Dendritic cell treated with granulocyte-macrophage colony-stimulating factor and Interleukin-4, amounts not matched to agents 40 ng/mL and 50 ng/mL, for 4 days (primary cell): ENCODE results near the gene LIMD2.
A peak's percentile ranks its signal among the peaks of the same experiment; 100 is the strongest.

Experiments used
- H3K27ac Mint-ChIP-seq: one replicate; pipeline ENCODE4 v1.8.0; 2022; ENCODE audit warnings: mild to moderate bottlenecking, mixed read lengths
- H3K27me3 Mint-ChIP-seq: one replicate; pipeline ENCODE4 v1.8.0; 2022; ENCODE audit warnings: mild to moderate bottlenecking, mixed read lengths
- H3K36me3 Mint-ChIP-seq: one replicate; pipeline ENCODE4 v1.8.0; 2022; ENCODE audit warnings: low read depth, mixed read lengths
- H3K4me1 Mint-ChIP-seq: one replicate; pipeline ENCODE4 v1.8.0; 2022; ENCODE audit warnings: low read depth, mixed read lengths
- H3K4me3 Mint-ChIP-seq: one replicate; pipeline ENCODE4 v1.8.0; 2022; ENCODE audit warnings: mild to moderate bottlenecking, moderate library complexity, mixed read lengths
- H3K9me3 Mint-ChIP-seq: one replicate; pipeline ENCODE4 v1.8.0; 2022; ENCODE audit warnings: mixed read lengths
- intact Hi-C: fragments of 100-400 bp; cut with micrococcal nuclease; formaldehyde crosslinking; loops from one replicate; pipeline ENCODE4 v1.15.0; 2022

LIMD2 gene

GRCh38 chr17:63681530-63681929 lies 18.4 kb downstream of the LIMD2 start:
- no peak overlapping the region for H3K4me3 Mint-ChIP-seq
- H3K4me1 Mint-ChIP-seq = peaks cover 26% of the 10 kb centered on the region
- no peaks in the 10 kb centered on the region for H3K27me3 Mint-ChIP-seq
- H3K27ac Mint-ChIP-seq = peak overlapping the region; percentile 10
- H3K36me3 Mint-ChIP-seq = peaks cover 100% of the 10 kb centered on the region
- intact Hi-C loops = no loop called here
- no peaks in the 10 kb centered on the region for H3K9me3 Mint-ChIP-seq

- intact Hi-C loops = no loop called here
- H3K9me3 Mint-ChIP-seq = no peaks in the 10 kb centered on the region
- H3K4me3 Mint-ChIP-seq = no peak overlapping the region
- peak overlapping the region; percentile 10 for H3K27ac Mint-ChIP-seq
- H3K4me1 Mint-ChIP-seq = peaks cover 35% of the 10 kb centered on the region
- peaks cover 100% of the 10 kb centered on the region for H3K36me3 Mint-ChIP-seq
- no peaks in the 10 kb centered on the region for H3K27me3 Mint-ChIP-seq
Observed at GRCh38 chr17:63680700-63681099, 19.2 kb downstream of the LIMD2 start.

- intact Hi-C loops = no loop called here
- H3K27ac Mint-ChIP-seq = no peak overlapping the region
- no peaks in the 10 kb centered on the region for H3K9me3 Mint-ChIP-seq
- no peaks in the 10 kb centered on the region for H3K27me3 Mint-ChIP-seq
- peaks cover 49% of the 10 kb centered on the region for H3K4me1 Mint-ChIP-seq
- H3K36me3 Mint-ChIP-seq = peaks cover 93% of the 10 kb centered on the region
- no peak overlapping the region for H3K4me3 Mint-ChIP-seq
Observed at GRCh38 chr17:63679214-63679613, 20.7 kb downstream of the LIMD2 start.

- no peaks in the 10 kb centered on the region for H3K9me3 Mint-ChIP-seq
- H3K4me1 Mint-ChIP-seq = peaks cover 38% of the 10 kb centered on the region
- no peak overlapping the region for H3K4me3 Mint-ChIP-seq
- peaks cover 92% of the 10 kb centered on the region for H3K36me3 Mint-ChIP-seq
- intact Hi-C loops = no loop called here
- no peaks in the 10 kb centered on the region for H3K27me3 Mint-ChIP-seq
- no peak overlapping the region for H3K27ac Mint-ChIP-seq
Observed at GRCh38 chr17:63676584-63676983, 23.3 kb downstream of the LIMD2 start.

GRCh38 chr17:63675607-63676546 lies 24.0 kb downstream of the LIMD2 start:
- intact Hi-C loops = no loop called here
- Mint-ChIP-seq H3K4me1 (peaks cover 32% of the 10 kb centered on the region), H3K27ac (peak overlapping the region; percentile 73), H3K4me3 (peak overlapping the region; percentile 46), H3K27me3 (no peaks in the 10 kb centered on the region), H3K36me3 (peaks cover 92% of the 10 kb centered on the region), H3K9me3 (no peaks in the 10 kb centered on the region)

GRCh38 chr17:63675231-63675606 lies 24.7 kb downstream of the LIMD2 start:
- peak overlapping the region; percentile 73 for H3K27ac Mint-ChIP-seq
- peak overlapping the region; percentile 39 for H3K4me3 Mint-ChIP-seq
- H3K9me3 Mint-ChIP-seq = no peaks in the 10 kb centered on the region
- H3K27me3 Mint-ChIP-seq = no peaks in the 10 kb centered on the region
- intact Hi-C loops = no loop called here
- peaks cover 35% of the 10 kb centered on the region for H3K4me1 Mint-ChIP-seq
- peaks cover 92% of the 10 kb centered on the region for H3K36me3 Mint-ChIP-seq

- peaks cover 92% of the 10 kb centered on the region for H3K36me3 Mint-ChIP-seq
- intact Hi-C loops = no loop called here
- H3K4me1 Mint-ChIP-seq = peaks cover 56% of the 10 kb centered on the region
- H3K27ac Mint-ChIP-seq = no peak overlapping the region
- H3K9me3 Mint-ChIP-seq = no peaks in the 10 kb centered on the region
- no peaks in the 10 kb centered on the region for H3K27me3 Mint-ChIP-seq
- no peak overlapping the region for H3K4me3 Mint-ChIP-seq
Observed at GRCh38 chr17:63672856-63673255, 27.1 kb downstream of the LIMD2 start.

- Mint-ChIP-seq H3K36me3 (peaks cover 86% of the 10 kb centered on the region), H3K27me3 (no peaks in the 10 kb centered on the region), H3K9me3 (no peaks in the 10 kb centered on the region), H3K4me3 (no peak overlapping the region), H3K27ac (peak overlapping the region; percentile 78), H3K4me1 (peaks cover 61% of the 10 kb centered on the region)
- intact Hi-C loops = no loop called here
Observed at GRCh38 chr17:63665527-63666214, 34.3 kb downstream of the LIMD2 start.

GRCh38 chr17:63659850-63660249 lies 40.1 kb downstream of the LIMD2 start:
- intact Hi-C loops = loop anchor here (5.0 kb wide), 1 partner anchor 152 kb away; no protein-coding TSS in a partner anchor
- H3K4me3 Mint-ChIP-seq = no peak overlapping the region
- peaks cover 99% of the 10 kb centered on the region for H3K36me3 Mint-ChIP-seq
- no peak overlapping the region for H3K27ac Mint-ChIP-seq
- H3K27me3 Mint-ChIP-seq = no peaks in the 10 kb centered on the region
- H3K4me1 Mint-ChIP-seq = peaks cover 32% of the 10 kb centered on the region
- H3K9me3 Mint-ChIP-seq = no peaks in the 10 kb centered on the region

- Mint-ChIP-seq H3K9me3 (no peaks in the 10 kb centered on the region), H3K27ac (no peak overlapping the region), H3K27me3 (no peaks in the 10 kb centered on the region), H3K4me3 (no peak overlapping the region), H3K36me3 (peaks cover 99% of the 10 kb centered on the region), H3K4me1 (peaks cover 35% of the 10 kb centered on the region)
- intact Hi-C loops = no loop called here
Observed at GRCh38 chr17:63658366-63658765, 41.6 kb downstream of the LIMD2 start.

- peaks cover 99% of the 10 kb centered on the region for H3K36me3 Mint-ChIP-seq
- H3K27ac Mint-ChIP-seq = no peak overlapping the region
- H3K4me3 Mint-ChIP-seq = no peak overlapping the region
- H3K27me3 Mint-ChIP-seq = no peaks in the 10 kb centered on the region
- H3K9me3 Mint-ChIP-seq = no peaks in the 10 kb centered on the region
- H3K4me1 Mint-ChIP-seq = peaks cover 39% of the 10 kb centered on the region
- intact Hi-C loops = no loop called here
Observed at GRCh38 chr17:63657786-63658185, 42.1 kb downstream of the LIMD2 start.

- Mint-ChIP-seq H3K4me3 (no peak overlapping the region), H3K4me1 (peaks cover 59% of the 10 kb centered on the region), H3K9me3 (no peaks in the 10 kb centered on the region), H3K27ac (no peak overlapping the region), H3K36me3 (peaks cover 86% of the 10 kb centered on the region), H3K27me3 (no peaks in the 10 kb centered on the region)
- intact Hi-C loops = no loop called here
Observed at GRCh38 chr17:63653050-63653449, 46.9 kb downstream of the LIMD2 start.

GRCh38 chr17:63652106-63652505 lies 47.8 kb downstream of the LIMD2 start:
- no peak overlapping the region for H3K4me3 Mint-ChIP-seq
- no peak overlapping the region for H3K27ac Mint-ChIP-seq
- intact Hi-C loops = no loop called here
- H3K27me3 Mint-ChIP-seq = no peaks in the 10 kb centered on the region
- H3K4me1 Mint-ChIP-seq = peaks cover 65% of the 10 kb centered on the region
- no peaks in the 10 kb centered on the region for H3K9me3 Mint-ChIP-seq
- H3K36me3 Mint-ChIP-seq = peaks cover 82% of the 10 kb centered on the region

- H3K4me1 Mint-ChIP-seq = peaks cover 78% of the 10 kb centered on the region
- no peak overlapping the region for H3K4me3 Mint-ChIP-seq
- H3K36me3 Mint-ChIP-seq = peaks cover 82% of the 10 kb centered on the region
- no peaks in the 10 kb centered on the region for H3K9me3 Mint-ChIP-seq
- intact Hi-C loops = loop anchor here (2.0 kb wide), 1 partner anchor 25 kb away; no protein-coding TSS in a partner anchor
- H3K27me3 Mint-ChIP-seq = no peaks in the 10 kb centered on the region
- H3K27ac Mint-ChIP-seq = no peak overlapping the region
Observed at GRCh38 chr17:63649813-63650212, 50.1 kb downstream of the LIMD2 start.
